Esophagus squamous epithelium (tissue), 5 donors: ENCODE results near the gene PSMD11. TPM values are rescaled to one million over a fixed set of nuclear protein-coding genes. Genes with fewer than 3 reads are reported as not detected.

Experiments used
- DNase-seq: peaks from one replicate; lab custom pipeline; 2025; lab: John Stamatoyannopoulos, UW
- H3K27ac ChIP-seq, 4 donors: fragments of 200-600 bp; sonication (generic); one replicate each; pipeline ENCODE4 v1.5.1; 2016 to 2019; ENCODE audit warnings: mild to moderate bottlenecking in 1 of 4
- H3K27me3 ChIP-seq, 4 donors: fragments of 200-600 bp; sonication (generic); 1 replicate in 3 of 4; 2 replicates in 1 of 4; pipeline versions ENCODE4 v1.5.1 to v1.6.0; 2017 to 2021; ENCODE audit warnings: antibody characterized with exemption in 1 of 4
- H3K36me3 ChIP-seq, 3 donors: fragments of 200-600 bp; sonication (generic); one replicate each; pipeline ENCODE4 v1.5.1; 2016 to 2019
- H3K4me1 ChIP-seq, 3 donors: fragments of 200-600 bp; sonication (generic); one replicate each; pipeline ENCODE4 v1.5.1; 2017 to 2019
- H3K4me3 ChIP-seq, 4 donors: fragments of 200-600 bp; sonication (generic); 1 replicate in 3 of 4; 2 replicates in 1 of 4; pipeline ENCODE4 v1.5.1; 2016 to 2019; ENCODE audit warnings: mild to moderate bottlenecking in 2 of 4, moderate library complexity in 1 of 4
- H3K9me3 ChIP-seq, 3 donors: fragments of 200-600 bp; sonication (generic); one replicate each; pipeline ENCODE4 v1.5.1; 2016 to 2019
- POLR2A ChIP-seq, 4 donors: fragments of 450-650 bp; IDR thresholded peaks; one replicate each; pipeline ENCODE4 v1.6.1; 2017; ENCODE audit warnings: antibody characterized with exemption in 4 of 4, mild to moderate bottlenecking in 4 of 4, moderate library complexity in 3 of 4
- WGBS, 2 donors: methylation state at CpG; one replicate each; pipeline ENCODE4 v1.1.5; 2018; 5-methylcytosine and 5-hydroxymethylcytosine counted together
- intact Hi-C: fragments of 100-400 bp; cut with DNase I; formaldehyde crosslinking; loops from one replicate; pipeline ENCODE4 v1.15.0; 2022
- total RNA-seq, 4 donors: library from RNA; depleted of rRNA; stranded (reverse); fragments of >200 nt; gene quantifications; one replicate each; pipeline ENCODE4 v1.1.0, GENCODE V29; 2016
- TF ChIP-seq, protein P1 (sequence below), 6 experiments: fragments of 450-650 bp in 4 of 6; fragments of 200-600 bp in 2 of 6; sonication (generic) in 2 of 6; IDR thresholded peaks; one replicate each; pipeline ENCODE4 v1.5.1; 2016 to 2019; ENCODE audit warnings: antibody characterized with exemption in 6 of 6, mild to moderate bottlenecking in 4 of 6, moderate library complexity in 4 of 6
- donor health status: DM: yes; HTN: yes; CAD: no.

PSMD11 gene
- total RNA-seq, 4 donors from 2014 or later, result 53.5 to 148 (median 70.3) TPM

- Histone ChIP-seq H3K27ac (no peak overlapping the region), H3K4me1 (peaks cover 13 to 37% (median 15%) of the 10 kb centered on the region in 3 donors), H3K27me3 (no peaks in the 10 kb centered on the region), H3K36me3 (no peaks in the 10 kb centered on the region), H3K9me3 (no peaks in the 10 kb centered on the region), H3K4me3 (no peak overlapping the region)
- intact Hi-C loops, result no loop called here
- 78 to 85% methylated on average over 10 to 12 of the region's 12 CpGs for WGBS, 2 donors
- DNase-seq, result no peak
- no peak for TF ChIP-seq POLR2A (IDR thresholded peaks at IDR 0.05)
- TF ChIP-seq, protein P1, sequence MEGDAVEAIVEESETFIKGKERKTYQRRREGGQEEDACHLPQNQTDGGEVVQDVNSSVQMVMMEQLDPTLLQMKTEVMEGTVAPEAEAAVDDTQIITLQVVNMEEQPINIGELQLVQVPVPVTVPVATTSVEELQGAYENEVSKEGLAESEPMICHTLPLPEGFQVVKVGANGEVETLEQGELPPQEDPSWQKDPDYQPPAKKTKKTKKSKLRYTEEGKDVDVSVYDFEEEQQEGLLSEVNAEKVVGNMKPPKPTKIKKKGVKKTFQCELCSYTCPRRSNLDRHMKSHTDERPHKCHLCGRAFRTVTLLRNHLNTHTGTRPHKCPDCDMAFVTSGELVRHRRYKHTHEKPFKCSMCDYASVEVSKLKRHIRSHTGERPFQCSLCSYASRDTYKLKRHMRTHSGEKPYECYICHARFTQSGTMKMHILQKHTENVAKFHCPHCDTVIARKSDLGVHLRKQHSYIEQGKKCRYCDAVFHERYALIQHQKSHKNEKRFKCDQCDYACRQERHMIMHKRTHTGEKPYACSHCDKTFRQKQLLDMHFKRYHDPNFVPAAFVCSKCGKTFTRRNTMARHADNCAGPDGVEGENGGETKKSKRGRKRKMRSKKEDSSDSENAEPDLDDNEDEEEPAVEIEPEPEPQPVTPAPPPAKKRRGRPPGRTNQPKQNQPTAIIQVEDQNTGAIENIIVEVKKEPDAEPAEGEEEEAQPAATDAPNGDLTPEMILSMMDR (IDR thresholded peaks at IDR 0.05), result no peak
These were observed 72.8 kb downstream of the PSMD11 start for GRCh38 chr17:32516940-32517701.

GRCh38 chr17:32517982-32518381, 73.7 kb downstream of the PSMD11 start:
- H3K36me3 ChIP-seq, result no peaks in the 10 kb centered on the region
- intact Hi-C loops, result no loop called here
- peaks cover 13 to 31% (median 15%) of the 10 kb centered on the region in 3 donors for H3K4me1 ChIP-seq
- H3K4me3 ChIP-seq, result no peak overlapping the region
- no peaks in the 10 kb centered on the region for H3K27me3 ChIP-seq
- no peak overlapping the region for H3K27ac ChIP-seq
- no peak for TF ChIP-seq POLR2A (IDR thresholded peaks at IDR 0.05)
- TF ChIP-seq, protein P1 (IDR thresholded peaks at IDR 0.05), result no peak
- WGBS, 2 donors, result 91% methylated on average over 6 to 7 of the region's 7 CpGs
- no peaks in the 10 kb centered on the region for H3K9me3 ChIP-seq
- DNase-seq, result no peak

GRCh38 chr17:32518646-32519227, 74.4 kb downstream of the PSMD11 start:
- Histone ChIP-seq H3K4me3 (peak overlapping the region; percentile 43 to 74 (median 56)), H3K4me1 (peaks cover 13 to 31% (median 15%) of the 10 kb centered on the region in 3 donors), H3K36me3 (no peaks in the 10 kb centered on the region), H3K27ac (peak overlapping the region; percentile 1 to 77 (median 60)), H3K9me3 (no peaks in the 10 kb centered on the region), H3K27me3 (no peaks in the 10 kb centered on the region)
- WGBS, 2 donors, result 36 to 47% methylated on average over 12 to 24 of the region's 31 CpGs
- intact Hi-C loops, result no loop called here
- DNase-seq, result no peak
- TF ChIP-seq POLR2A (IDR thresholded peaks at IDR 0.05), result no peak
- TF ChIP-seq, protein P1 (IDR thresholded peaks at IDR 0.05), result no peak

DNA sequence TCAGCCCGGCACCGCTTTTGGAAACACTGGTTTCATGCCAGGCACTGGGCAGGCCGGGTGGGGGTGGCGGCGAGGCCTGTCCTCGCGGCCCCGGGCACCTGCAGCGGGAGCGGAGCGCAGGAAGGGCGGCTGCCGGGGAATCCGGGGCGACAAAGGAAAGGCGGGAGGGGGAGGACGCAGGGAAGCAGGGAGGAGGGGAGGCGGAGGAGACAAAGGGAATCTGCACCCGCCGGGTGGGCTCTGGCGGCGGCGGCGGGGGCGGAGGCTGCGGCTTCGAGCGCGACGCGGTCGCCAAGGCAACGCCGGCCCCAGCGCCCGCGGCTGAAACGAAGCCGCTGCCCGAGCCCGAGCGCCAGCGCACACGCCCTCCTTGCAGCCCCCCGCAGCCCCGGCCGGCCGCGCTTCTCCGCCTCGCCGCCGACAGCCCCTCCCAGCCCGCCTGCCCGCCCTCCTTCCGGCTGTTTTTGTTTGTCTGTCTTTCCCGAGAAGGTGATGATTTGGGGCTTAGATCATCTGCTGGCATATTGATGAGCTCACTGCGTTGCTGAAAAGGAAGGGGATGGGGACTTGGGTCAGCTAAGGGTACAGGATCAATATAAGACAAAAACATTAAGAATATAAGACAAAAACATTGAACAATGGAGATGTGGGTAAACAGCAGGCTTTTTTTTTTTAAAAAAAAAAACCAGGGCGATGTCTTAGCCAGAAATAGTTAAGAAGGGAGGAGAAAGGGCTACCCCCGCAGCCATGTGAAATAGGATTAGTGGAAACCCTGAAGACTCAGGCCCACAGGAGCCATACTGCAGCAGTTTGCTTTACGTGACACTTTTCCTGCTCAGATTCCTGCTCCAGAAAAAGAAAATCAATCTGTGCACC, 75.2 kb downstream of the PSMD11 start:
- Histone ChIP-seq H3K27ac (peak overlapping the region; percentile 1 to 77 (median 61)), H3K4me1 (peaks cover 13 to 31% (median 15%) of the 10 kb centered on the region in 3 donors), H3K27me3 (no peaks in the 10 kb centered on the region), H3K36me3 (no peaks in the 10 kb centered on the region), H3K4me3 (peak overlapping the region; percentile 43 to 74 (median 56)), H3K9me3 (no peaks in the 10 kb centered on the region)
- no peak for DNase-seq
- 1 to 8% methylated on average over 6 to 34 of the region's 61 CpGs for WGBS, 2 donors
- intact Hi-C loops, result no loop called here
- TF ChIP-seq POLR2A (IDR thresholded peaks at IDR 0.05), result no peak
- TF ChIP-seq, protein P1 (IDR thresholded peaks at IDR 0.05), result no peak
